GM12878 (cell line): Measurements from ENCODE around the gene ZNF296. TPM values are rescaled to one million over a fixed set of nuclear protein-coding genes. Genes with fewer than 3 reads are reported as not detected.

Experiments used
- ATAC-seq: fragments of 200-7000 bp; cut with Tn5 transposase; 3 replicates; pipeline ENCODE4 v1.9.1; 2020; ENCODE audit warnings: mild to moderate bottlenecking, moderate library complexity
- BruUV-seq: library from RNA; stranded (reverse); fragments of 400-500 nt; replicated peaks from 2 replicates; lab custom pipeline; 2021; lab: Mats Ljungman, UMichigan
- CTCF ChIA-PET: fragments of 300-600 bp; sonication (Branson Sonifier 250); formaldehyde crosslinking; extraction: SDS; loops from one replicate; lab custom pipeline; 2021; ENCODE audit warnings: inconsistent platforms; lab: Yijun Ruan, JAX
- POLR2A ChIA-PET: fragments of 350-600 bp; formaldehyde crosslinking; extraction: SDS; loops from one replicate; lab custom pipeline; 2021; ENCODE audit warnings: inconsistent platforms; lab: Charles Lee
- RAD21 ChIA-PET: fragments of 300-600 bp; sonication (Branson Sonifier 250); formaldehyde crosslinking; loops from one replicate; lab custom pipeline; 2023; ENCODE audit warnings: antibody characterized with exemption; ENCODE audit not compliant: unreplicated experiment; lab: Charles Lee
- SMC1A ChIA-PET: fragments of 300-600 bp; sonication (Branson Sonifier 250); formaldehyde crosslinking; loops from one replicate; lab custom pipeline; 2023; ENCODE audit not compliant: unreplicated experiment, uncharacterized antibody; lab: Charles Lee
- DNase-seq: peaks from one replicate; pipeline ENCODE4 v3.0.0-alpha.2; 2011; ENCODE audit warnings: low read depth, low spot score
- FAIRE-seq: peaks from 3 replicates; lab custom pipeline; 2011; peaks lifted over from hg19 to GRCh38; lab: Jason Lieb, UNC
- H2AFZ ChIP-seq: 2 replicates; pipeline ENCODE4 v1.6.0; 2011; ENCODE audit warnings: low read depth, low read length, control low read depth; ENCODE audit not compliant: control insufficient read depth
- H3K27ac ChIP-seq: 2 replicates; pipeline ENCODE4 v1.5.1; 2011; ENCODE audit warnings: control low read depth; ENCODE audit not compliant: control insufficient read depth, insufficient read depth
- H3K27me3 ChIP-seq, 2 experiments: replicated peaks in 1 of 2; 2 replicates each; pipeline versions ENCODE4 v1.6.0 to v1.6.1; 2011; ENCODE audit warnings: low read length in 1 of 2; ENCODE audit not compliant: control insufficient read depth in 2 of 2, insufficient read depth in 2 of 2
- H3K36me3 ChIP-seq, 2 experiments: 2 replicates each; pipeline ENCODE4 v1.5.1; 2011; ENCODE audit warnings: low read length in 1 of 2; ENCODE audit not compliant: control insufficient read depth in 2 of 2, insufficient read depth in 2 of 2
- H3K4me1 ChIP-seq: 2 replicates; pipeline ENCODE4 v1.6.1; 2011; ENCODE audit warnings: mild to moderate bottlenecking, low read length, moderate library complexity, mixed read lengths; ENCODE audit not compliant: control insufficient read depth, insufficient read depth
- H3K4me2 ChIP-seq: 2 replicates; pipeline ENCODE4 v1.6.0; 2011; ENCODE audit warnings: control low read depth; ENCODE audit not compliant: control insufficient read depth, insufficient read depth
- H3K4me3 ChIP-seq: fragments of 200-600 bp; sonication (generic); 2 replicates; pipeline ENCODE4 v1.5.1; 2016
- H3K79me2 ChIP-seq: 2 replicates; pipeline ENCODE4 v1.6.0; 2011; ENCODE audit warnings: low read length; ENCODE audit not compliant: control insufficient read depth, insufficient read depth
- H3K9ac ChIP-seq: 2 replicates; pipeline ENCODE4 v1.8.0; 2011; ENCODE audit warnings: low read length, control low read depth, mixed read lengths; ENCODE audit not compliant: control insufficient read depth, insufficient read depth
- H3K9me3 ChIP-seq: replicated peaks from 3 replicates; pipeline ENCODE4 v1.5.1; 2011; ENCODE audit warnings: mild to moderate bottlenecking, low read length; ENCODE audit not compliant: control insufficient read depth, insufficient read depth
- H4K20me1 ChIP-seq: 2 replicates; pipeline ENCODE4 v1.6.0; 2011; ENCODE audit not compliant: control insufficient read depth, insufficient read depth
- CEBPB ChIP-seq, 2 experiments: fragments of 150-350 bp in 1 of 2; IDR thresholded peaks; 2 replicates each; pipeline ENCODE4 v1.6.1; 2012 to 2014; ENCODE audit warnings: low read depth in 2 of 2, low read length in 2 of 2, borderline replicate concordance in 1 of 2, inconsistent platforms in 1 of 2
- FOXK2 ChIP-seq: fragments of 450-650 bp; IDR thresholded peaks from 2 replicates; pipeline ENCODE4 v1.6.1; 2017; ENCODE audit warnings: mild to moderate bottlenecking, moderate library complexity
- KAT2A ChIP-seq: conservative IDR thresholded peaks from 2 replicates; pipeline ENCODE4 v1.6.1; 2011; ENCODE audit warnings: low read depth, low read length; ENCODE audit not compliant: control insufficient read depth
- NFIC ChIP-seq: IDR thresholded peaks from 2 replicates; pipeline ENCODE4 v1.6.1; 2012; ENCODE audit warnings: low read depth, mild to moderate bottlenecking, inconsistent platforms, low read length, moderate library complexity
- SIN3A ChIP-seq: IDR thresholded peaks from 2 replicates; pipeline ENCODE4 v1.6.1; 2012; ENCODE audit warnings: low read depth, low read length, improper control_type of control experiment
- WGBS: methylation state at CpG from one replicate; pipeline ENCODE4 v1.1.6; 2016; ENCODE audit warnings: low lambda C conversion rate; ENCODE audit not compliant: insufficient replicate concordance, insufficient coverage; ENCODE audit errors: missing lambda C conversion rate; 5-methylcytosine and 5-hydroxymethylcytosine counted together
- in situ Hi-C: fragments of 300-500 bp; cut with MboI; formaldehyde crosslinking; loops from 9 replicates; pipeline ENCODE4 v1.14.3; 2018; ENCODE audit warnings: mixed read lengths
- intact Hi-C: fragments of 100-400 bp; cut with micrococcal nuclease; formaldehyde crosslinking; loops from one replicate; pipeline ENCODE4 v1.14.2; 2022; ENCODE audit not compliant: unreplicated experiment
- polyA plus RNA-seq, 11 experiments: library from polyadenylated mRNA; depleted of rRNA in 4 of 11; unstranded in 6 of 11; stranded (reverse) in 5 of 11; fragments of >200 nt; fragmentation: Nextera tagmentation in 4 of 11; fragmentation: Illumina TruSeq in 1 of 11; extraction: Ambion mirVana in 4 of 11; extraction: Trizol in 1 of 11; gene quantifications; 1 replicate in 1 of 11; 2 replicates in 10 of 11; pipeline versions ENCODE4 v1.2.1 to v1.2.3, GENCODE V29; 2011 to 2016; ENCODE audit warnings: inconsistent platforms in 2 of 11, missing spikeins in 2 of 11, low read depth in 1 of 11
- total RNA-seq, 4 experiments: library from RNA; depleted of rRNA in 3 of 4; stranded (reverse); fragments of >200 nt in 3 of 4; fragmentation: Illumina TruSeq in 1 of 4; extraction: Trizol in 1 of 4; gene quantifications; 2 replicates each; pipeline versions ENCODE4 v1.2.1 to v1.2.3, GENCODE V29; 2013 to 2021
- TF ChIP-seq, protein P1 (sequence below): IDR thresholded peaks from 2 replicates; pipeline ENCODE4 v1.6.1; 2011; ENCODE audit warnings: borderline replicate concordance, low read depth, mild to moderate bottlenecking, moderate library complexity, low read length; ENCODE audit not compliant: insufficient read depth, poor library complexity, severe bottlenecking

Gene ZNF296
- total and polyA plus RNA-seq, 10 of the 15 experiments (the other 5 are each of a cell fraction or from before 2014, with no cell fraction given): 0.44 to 23.6 (median 3.5) TPM; not detected in 1

DNA sequence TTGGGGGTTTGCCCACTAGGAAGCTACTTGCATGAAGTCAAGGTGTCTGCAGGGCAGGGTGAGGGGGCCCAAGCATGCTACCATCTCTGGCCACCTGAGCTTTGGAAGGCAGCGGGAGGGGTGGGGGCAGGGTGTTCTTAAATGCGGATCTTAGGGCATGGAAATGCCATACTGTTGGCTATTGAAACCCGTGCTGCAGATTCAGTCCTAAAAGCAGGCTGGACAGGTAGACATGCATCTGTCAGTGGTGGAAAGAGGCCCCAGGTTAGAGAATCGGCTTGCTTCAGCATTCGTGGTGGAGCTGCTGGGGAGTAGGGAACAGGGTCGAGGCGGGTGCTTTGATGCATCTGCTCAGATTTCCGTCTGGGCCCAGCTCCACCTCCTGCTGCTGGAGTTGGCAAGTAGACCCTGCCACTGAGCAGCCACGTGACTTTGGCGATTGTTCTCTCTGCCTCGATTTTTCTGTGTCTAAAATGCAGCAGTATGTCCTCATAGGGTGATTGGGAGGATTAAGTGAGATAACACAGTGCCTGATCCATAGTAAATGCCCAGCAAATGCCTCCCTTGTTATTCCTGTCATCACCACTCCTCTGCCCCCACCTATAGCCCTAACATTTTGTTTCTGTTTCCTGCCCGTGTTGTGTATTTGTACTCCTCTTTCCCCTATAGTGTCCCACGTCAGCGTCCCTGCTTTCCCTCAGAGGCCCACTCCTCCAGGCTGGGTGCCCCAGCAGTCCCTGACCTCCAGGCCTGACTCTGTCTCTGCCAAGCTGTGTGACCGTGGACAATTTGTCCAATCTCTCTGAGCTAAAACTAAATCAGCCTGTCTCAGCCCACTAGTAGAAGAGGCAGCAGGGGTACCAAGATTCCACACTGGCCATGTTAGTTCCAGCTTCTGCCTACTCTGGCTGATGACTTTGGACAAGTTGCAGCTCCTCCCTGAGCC lies 22.5 kb upstream of the ZNF296 start:
- TF ChIP-seq CEBPB (IDR thresholded peaks at IDR 0.05; ENCODE audit: borderline replicate concordance in 1 of 2, low read depth in 2 of 2, low read length in 2 of 2): no peak
- TF ChIP-seq NFIC: no peak
- TF ChIP-seq, protein P1, sequence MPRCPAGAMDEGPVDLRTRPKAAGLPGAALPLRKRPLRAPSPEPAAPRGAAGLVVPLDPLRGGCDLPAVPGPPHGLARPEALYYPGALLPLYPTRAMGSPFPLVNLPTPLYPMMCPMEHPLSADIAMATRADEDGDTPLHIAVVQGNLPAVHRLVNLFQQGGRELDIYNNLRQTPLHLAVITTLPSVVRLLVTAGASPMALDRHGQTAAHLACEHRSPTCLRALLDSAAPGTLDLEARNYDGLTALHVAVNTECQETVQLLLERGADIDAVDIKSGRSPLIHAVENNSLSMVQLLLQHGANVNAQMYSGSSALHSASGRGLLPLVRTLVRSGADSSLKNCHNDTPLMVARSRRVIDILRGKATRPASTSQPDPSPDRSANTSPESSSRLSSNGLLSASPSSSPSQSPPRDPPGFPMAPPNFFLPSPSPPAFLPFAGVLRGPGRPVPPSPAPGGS: no peak
- no peak for TF ChIP-seq SIN3A
- TF ChIP-seq KAT2A: no peak
- no peak for TF ChIP-seq FOXK2
- Histone ChIP-seq H3K27me3 (no peaks in the 10 kb centered on the region), H3K9ac (no peak overlapping the region), H3K9me3 (no peaks in the 10 kb centered on the region), H3K4me1 (peaks cover 15% of the 10 kb centered on the region), H3K4me3 (no peak overlapping the region), H3K27ac (no peak overlapping the region), H3K36me3 (peaks cover 2 to 13% of the 10 kb centered on the region in 2 experiments; a peak in 3 of 4 replicates), H4K20me1 (peaks cover 6% of the 10 kb centered on the region), H3K79me2 (peaks cover 78% of the 10 kb centered on the region), H2AFZ (no peak overlapping the region), H3K4me2 (no peak overlapping the region)
- ChIA-PET RAD21 (no interaction called here), SMC1A (interaction anchor here (1.4 kb wide), 1 partner anchor 33 kb away, joined by 3 read pairs; no protein-coding TSS in a partner anchor), POLR2A (interaction anchor here (0.5 to 1.2 kb wide), 3 partner anchors 19 to 85 kb away, joined by 3 read pairs; no protein-coding TSS in a partner anchor), CTCF (interaction anchor here (0.7 to 1.0 kb wide), 3 partner anchors 19 to 130 kb away, joined by 3 read pairs; no protein-coding TSS in a partner anchor)
- no TSS peak for BruUV-seq
- FAIRE-seq (no peak), ATAC-seq (no peak), DNase-seq (no peak)
- WGBS: 76% methylated on average over 15 of the region's 15 CpGs
- intact Hi-C loops (loop anchor here (10.0 kb wide), 2 partner anchors 236 to 386 kb away; no protein-coding TSS in a partner anchor), in situ Hi-C loops (no loop called here)
